Measurements from ENCODE around the gene RHOC.

DNA sequence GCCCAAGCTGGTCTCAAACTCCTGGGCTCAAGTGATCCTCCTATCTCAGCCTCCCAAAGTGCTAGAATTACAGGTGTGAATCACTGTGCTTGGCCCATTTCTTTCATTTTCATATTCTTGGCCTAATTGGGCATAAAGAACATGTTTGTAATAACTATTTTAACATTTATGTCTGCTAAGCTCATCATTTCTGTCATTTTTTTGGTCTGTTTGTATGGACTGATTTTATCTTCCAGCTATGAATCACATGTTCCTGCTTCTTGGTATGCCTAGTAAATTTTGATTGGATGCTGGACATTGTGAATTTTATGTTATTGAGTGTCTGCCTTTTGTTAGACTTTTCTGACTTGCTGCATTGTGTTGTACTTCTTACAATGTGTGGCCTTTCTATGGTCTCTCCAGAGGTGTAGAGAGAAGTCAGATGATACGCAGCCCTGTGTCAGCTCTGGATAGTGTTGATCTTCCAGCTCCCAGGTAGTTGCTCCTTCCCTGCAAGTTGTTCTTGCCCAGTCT lies 47.2 kb upstream of the RHOC start:
- TF ChIP-seq EZH2 (IDR thresholded peaks at IDR 0.05; ENCODE audit: borderline replicate concordance, low read length): no peak
- TF ChIP-seq, protein P1, sequence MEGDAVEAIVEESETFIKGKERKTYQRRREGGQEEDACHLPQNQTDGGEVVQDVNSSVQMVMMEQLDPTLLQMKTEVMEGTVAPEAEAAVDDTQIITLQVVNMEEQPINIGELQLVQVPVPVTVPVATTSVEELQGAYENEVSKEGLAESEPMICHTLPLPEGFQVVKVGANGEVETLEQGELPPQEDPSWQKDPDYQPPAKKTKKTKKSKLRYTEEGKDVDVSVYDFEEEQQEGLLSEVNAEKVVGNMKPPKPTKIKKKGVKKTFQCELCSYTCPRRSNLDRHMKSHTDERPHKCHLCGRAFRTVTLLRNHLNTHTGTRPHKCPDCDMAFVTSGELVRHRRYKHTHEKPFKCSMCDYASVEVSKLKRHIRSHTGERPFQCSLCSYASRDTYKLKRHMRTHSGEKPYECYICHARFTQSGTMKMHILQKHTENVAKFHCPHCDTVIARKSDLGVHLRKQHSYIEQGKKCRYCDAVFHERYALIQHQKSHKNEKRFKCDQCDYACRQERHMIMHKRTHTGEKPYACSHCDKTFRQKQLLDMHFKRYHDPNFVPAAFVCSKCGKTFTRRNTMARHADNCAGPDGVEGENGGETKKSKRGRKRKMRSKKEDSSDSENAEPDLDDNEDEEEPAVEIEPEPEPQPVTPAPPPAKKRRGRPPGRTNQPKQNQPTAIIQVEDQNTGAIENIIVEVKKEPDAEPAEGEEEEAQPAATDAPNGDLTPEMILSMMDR (IDR thresholded peaks at IDR 0.05; ENCODE audit: low read length): no peak
